ENCODE results near the gene PRTFDC1. TPM values are rescaled to one million over a fixed set of nuclear protein-coding genes. Genes with fewer than 3 reads are reported as not detected.

The PRTFDC1 gene
- total and polyA plus RNA-seq, 2 donors (not counting 1 experiment from before 2014, with no cell fraction given): 26.9 to 32.7 TPM

GRCh38 chr10:24968349-24968748 lies 15.9 kb upstream of the PRTFDC1 start:
- Histone ChIP-seq H2AFZ (ENCODE audit: low read length) (no peak overlapping the region), H3K27ac (ENCODE audit: insufficient read depth, low read length) (no peak overlapping the region), H3K9me3 (ENCODE audit: control insufficient read depth, insufficient read depth, low read depth, low read length) (no peaks in the 10 kb centered on the region), H3K27me3 (ENCODE audit: control insufficient read depth, insufficient read depth, low read length) (no peaks in the 10 kb centered on the region), H3K79me2 (ENCODE audit: control insufficient read depth, insufficient read depth, low read length) (no peaks in the 10 kb centered on the region), H4K20me1 (ENCODE audit: control insufficient read depth, extremely low read depth, insufficient read depth, low read length) (no peaks in the 10 kb centered on the region), H3K9ac (ENCODE audit: insufficient read depth, low read length) (no peak overlapping the region), H3K4me1 (ENCODE audit: control insufficient read depth, extremely low read depth, insufficient read depth, low read length) (no peaks in the 10 kb centered on the region), H3K4me2 (ENCODE audit: extremely low read depth, insufficient read depth, low read length) (no peak overlapping the region), H3K4me3 (replicated peaks in 1 of 4; ENCODE audit: control extremely low read depth in 1 of 4, insufficient read depth in 1 of 4, low read depth in 3 of 4, low read length in 4 of 4) (no peak overlapping the region), H3K36me3 (ENCODE audit: control insufficient read depth, insufficient read depth, low read length) (no peaks in the 10 kb centered on the region)
- no peak for DNase-seq (ENCODE audit: low read depth in 2 of 2)
- TF ChIP-seq EZH2 (IDR thresholded peaks at IDR 0.05; ENCODE audit: low read length, missing control alignments) (no peak), CTCF (conservative IDR thresholded peaks at IDR 0.05 in 1 of 2, IDR thresholded peaks at IDR 0.05 in 1 of 2; ENCODE audit: low read depth in 1 of 2, low read length in 2 of 2) (no peak)

- no peaks in the 10 kb centered on the region for H4K20me1 ChIP-seq (ENCODE audit: control insufficient read depth, extremely low read depth, insufficient read depth, low read length)
- H3K4me2 ChIP-seq (ENCODE audit: extremely low read depth, insufficient read depth, low read length): no peak overlapping the region
- no peaks in the 10 kb centered on the region for H3K9me3 ChIP-seq (ENCODE audit: control insufficient read depth, insufficient read depth, low read depth, low read length)
- H3K79me2 ChIP-seq (ENCODE audit: control insufficient read depth, insufficient read depth, low read length): no peaks in the 10 kb centered on the region
- H3K9ac ChIP-seq (ENCODE audit: insufficient read depth, low read length): no peak overlapping the region
- no peak for TF ChIP-seq CTCF (conservative IDR thresholded peaks at IDR 0.05 in 1 of 2, IDR thresholded peaks at IDR 0.05 in 1 of 2; ENCODE audit: low read depth in 1 of 2, low read length in 2 of 2)
- no peak for TF ChIP-seq EZH2 (IDR thresholded peaks at IDR 0.05; ENCODE audit: low read length, missing control alignments)
- no peaks in the 10 kb centered on the region for H3K27me3 ChIP-seq (ENCODE audit: control insufficient read depth, insufficient read depth, low read length)
- no peak overlapping the region for H3K4me3 ChIP-seq (replicated peaks in 1 of 4; ENCODE audit: control extremely low read depth in 1 of 4, insufficient read depth in 1 of 4, low read depth in 3 of 4, low read length in 4 of 4)
- H3K27ac ChIP-seq (ENCODE audit: insufficient read depth, low read length): no peak overlapping the region
- no peak overlapping the region for H2AFZ ChIP-seq (ENCODE audit: low read length)
- no peak for DNase-seq (ENCODE audit: low read depth in 2 of 2)
- no peaks in the 10 kb centered on the region for H3K4me1 ChIP-seq (ENCODE audit: control insufficient read depth, extremely low read depth, insufficient read depth, low read length)
- no peaks in the 10 kb centered on the region for H3K36me3 ChIP-seq (ENCODE audit: control insufficient read depth, insufficient read depth, low read length)
Measured at GRCh38 chr10:24966962-24967481, 14.6 kb upstream of the PRTFDC1 start.

GRCh38 chr10:24965051-24965450 lies 12.6 kb upstream of the PRTFDC1 start:
- Histone ChIP-seq H3K4me1 (ENCODE audit: control insufficient read depth, extremely low read depth, insufficient read depth, low read length) (no peaks in the 10 kb centered on the region), H3K27ac (ENCODE audit: insufficient read depth, low read length) (no peak overlapping the region), H3K9ac (ENCODE audit: insufficient read depth, low read length) (no peak overlapping the region), H3K36me3 (ENCODE audit: control insufficient read depth, insufficient read depth, low read length) (no peaks in the 10 kb centered on the region), H3K4me3 (replicated peaks in 1 of 4; ENCODE audit: control extremely low read depth in 1 of 4, insufficient read depth in 1 of 4, low read depth in 3 of 4, low read length in 4 of 4) (no peak overlapping the region), H4K20me1 (ENCODE audit: control insufficient read depth, extremely low read depth, insufficient read depth, low read length) (no peaks in the 10 kb centered on the region), H3K9me3 (ENCODE audit: control insufficient read depth, insufficient read depth, low read depth, low read length) (no peaks in the 10 kb centered on the region), H3K79me2 (ENCODE audit: control insufficient read depth, insufficient read depth, low read length) (no peaks in the 10 kb centered on the region), H3K27me3 (ENCODE audit: control insufficient read depth, insufficient read depth, low read length) (no peaks in the 10 kb centered on the region), H3K4me2 (ENCODE audit: extremely low read depth, insufficient read depth, low read length) (no peak overlapping the region), H2AFZ (ENCODE audit: low read length) (no peak overlapping the region)
- DNase-seq (ENCODE audit: low read depth in 2 of 2): no peak
- TF ChIP-seq CTCF (conservative IDR thresholded peaks at IDR 0.05 in 1 of 2, IDR thresholded peaks at IDR 0.05 in 1 of 2; ENCODE audit: low read depth in 1 of 2, low read length in 2 of 2) (no peak), EZH2 (IDR thresholded peaks at IDR 0.05; ENCODE audit: low read length, missing control alignments) (no peak)
